Measurements from ENCODE around the gene ZNF14.

GRCh38 chr19:19774354-19775033, 41.6 kb upstream of the ZNF14 start:
- TF ChIP-seq CTCF (IDR thresholded peaks at IDR 0.05; ENCODE audit: insufficient read depth, low read length) (no peak), POLR2AphosphoS5 (IDR thresholded peaks at IDR 0.05; ENCODE audit: low read depth) (no peak)

Measured in HL-60 (cell line).